GM12878 (cell line): ENCODE measurements around the gene FOXI1. TPM values are rescaled to one million over a fixed set of nuclear protein-coding genes. Genes with fewer than 3 reads are reported as not detected.

ENCODE experiments used
- ATAC-seq: fragments of 200-7000 bp; cut with Tn5 transposase; 3 replicates; pipeline ENCODE4 v1.9.1; 2020; ENCODE audit warnings: mild to moderate bottlenecking, moderate library complexity
- BruUV-seq: library from RNA; stranded (reverse); fragments of 400-500 nt; replicated peaks from 2 replicates; lab custom pipeline; 2021; lab: Mats Ljungman, UMichigan
- CTCF ChIA-PET: fragments of 300-600 bp; sonication (Branson Sonifier 250); formaldehyde crosslinking; extraction: SDS; loops from one replicate; lab custom pipeline; 2021; ENCODE audit warnings: inconsistent platforms; lab: Yijun Ruan, JAX
- POLR2A ChIA-PET: fragments of 350-600 bp; formaldehyde crosslinking; extraction: SDS; loops from one replicate; lab custom pipeline; 2021; ENCODE audit warnings: inconsistent platforms; lab: Charles Lee
- RAD21 ChIA-PET: fragments of 300-600 bp; sonication (Branson Sonifier 250); formaldehyde crosslinking; loops from one replicate; lab custom pipeline; 2023; ENCODE audit warnings: antibody characterized with exemption; ENCODE audit not compliant: unreplicated experiment; lab: Charles Lee
- SMC1A ChIA-PET: fragments of 300-600 bp; sonication (Branson Sonifier 250); formaldehyde crosslinking; loops from one replicate; lab custom pipeline; 2023; ENCODE audit not compliant: unreplicated experiment, uncharacterized antibody; lab: Charles Lee
- DNase-seq: peaks from one replicate; pipeline ENCODE4 v3.0.0-alpha.2; 2011; ENCODE audit warnings: low read depth, low spot score
- FAIRE-seq: peaks from 3 replicates; lab custom pipeline; 2011; peaks lifted over from hg19 to GRCh38; lab: Jason Lieb, UNC
- H2AFZ ChIP-seq: 2 replicates; pipeline ENCODE4 v1.6.0; 2011; ENCODE audit warnings: low read depth, low read length, control low read depth; ENCODE audit not compliant: control insufficient read depth
- H3K27ac ChIP-seq: 2 replicates; pipeline ENCODE4 v1.5.1; 2011; ENCODE audit warnings: control low read depth; ENCODE audit not compliant: control insufficient read depth, insufficient read depth
- H3K27me3 ChIP-seq, 2 experiments: replicated peaks in 1 of 2; 2 replicates each; pipeline versions ENCODE4 v1.6.0 to v1.6.1; 2011; ENCODE audit warnings: low read length in 1 of 2; ENCODE audit not compliant: control insufficient read depth in 2 of 2, insufficient read depth in 2 of 2
- H3K36me3 ChIP-seq, 2 experiments: 2 replicates each; pipeline ENCODE4 v1.5.1; 2011; ENCODE audit warnings: low read length in 1 of 2; ENCODE audit not compliant: control insufficient read depth in 2 of 2, insufficient read depth in 2 of 2
- H3K4me1 ChIP-seq: 2 replicates; pipeline ENCODE4 v1.6.1; 2011; ENCODE audit warnings: mild to moderate bottlenecking, low read length, moderate library complexity, mixed read lengths; ENCODE audit not compliant: control insufficient read depth, insufficient read depth
- H3K4me2 ChIP-seq: 2 replicates; pipeline ENCODE4 v1.6.0; 2011; ENCODE audit warnings: control low read depth; ENCODE audit not compliant: control insufficient read depth, insufficient read depth
- H3K4me3 ChIP-seq: fragments of 200-600 bp; sonication (generic); 2 replicates; pipeline ENCODE4 v1.5.1; 2016
- H3K79me2 ChIP-seq: 2 replicates; pipeline ENCODE4 v1.6.0; 2011; ENCODE audit warnings: low read length; ENCODE audit not compliant: control insufficient read depth, insufficient read depth
- H3K9ac ChIP-seq: 2 replicates; pipeline ENCODE4 v1.8.0; 2011; ENCODE audit warnings: low read length, control low read depth, mixed read lengths; ENCODE audit not compliant: control insufficient read depth, insufficient read depth
- H3K9me3 ChIP-seq: replicated peaks from 3 replicates; pipeline ENCODE4 v1.5.1; 2011; ENCODE audit warnings: mild to moderate bottlenecking, low read length; ENCODE audit not compliant: control insufficient read depth, insufficient read depth
- H4K20me1 ChIP-seq: 2 replicates; pipeline ENCODE4 v1.6.0; 2011; ENCODE audit not compliant: control insufficient read depth, insufficient read depth
- ATF3 ChIP-seq: IDR thresholded peaks from 2 replicates; pipeline ENCODE4 v1.6.1; 2011; ENCODE audit warnings: low read depth, mild to moderate bottlenecking, low read length, moderate library complexity, borderline replicate concordance; ENCODE audit errors: extremely low read depth
- CHD1 ChIP-seq: IDR thresholded peaks from 2 replicates; pipeline ENCODE4 v1.6.1; 2012; ENCODE audit warnings: low read depth, low read length, improper control_type of control experiment
- CTCF ChIP-seq, 3 experiments: IDR thresholded peaks in 2 of 3; conservative IDR thresholded peaks in 1 of 3; 2 replicates each; pipeline ENCODE4 v1.5.1; 2011; ENCODE audit warnings: low read depth in 3 of 3, low read length in 3 of 3, mild to moderate bottlenecking in 3 of 3, control low read depth in 2 of 3, moderate library complexity in 2 of 3, inconsistent platforms in 1 of 3, mixed read lengths in 1 of 3; ENCODE audit not compliant: control insufficient read depth in 2 of 3, insufficient read depth in 1 of 3; ENCODE audit errors: extremely low read depth in 1 of 3
- ETV6 ChIP-seq, 2 experiments: fragments of 450-650 bp in 1 of 2; IDR thresholded peaks in 1 of 2; conservative IDR thresholded peaks in 1 of 2; 2 replicates each; pipeline ENCODE4 v1.6.1; 2014; ENCODE audit warnings: antibody characterized with exemption in 1 of 2, borderline replicate concordance in 1 of 2, low read depth in 1 of 2, mild to moderate bottlenecking in 1 of 2, moderate library complexity in 1 of 2
- IRF4 ChIP-seq: IDR thresholded peaks from 2 replicates; pipeline ENCODE4 v1.6.1; 2011; ENCODE audit warnings: low read depth, low read length
- NFXL1 ChIP-seq: fragments of 450-650 bp; IDR thresholded peaks from 2 replicates; pipeline ENCODE4 v1.6.1; 2017; ENCODE audit warnings: antibody characterized with exemption, mild to moderate bottlenecking, borderline replicate concordance
- RBBP5 ChIP-seq: fragments of 200-600 bp; sonication (generic); conservative IDR thresholded peaks from 2 replicates; pipeline ENCODE4 v1.6.1; 2016
- ZNF217 ChIP-seq: fragments of 450-650 bp; IDR thresholded peaks from 2 replicates; pipeline ENCODE4 v1.6.1; 2017; ENCODE audit warnings: antibody characterized with exemption, mild to moderate bottlenecking
- WGBS: methylation state at CpG from one replicate; pipeline ENCODE4 v1.1.6; 2016; ENCODE audit warnings: low lambda C conversion rate; ENCODE audit not compliant: insufficient replicate concordance, insufficient coverage; ENCODE audit errors: missing lambda C conversion rate; 5-methylcytosine and 5-hydroxymethylcytosine counted together
- in situ Hi-C: fragments of 300-500 bp; cut with MboI; formaldehyde crosslinking; loops from 9 replicates; pipeline ENCODE4 v1.14.3; 2018; ENCODE audit warnings: mixed read lengths
- intact Hi-C: fragments of 100-400 bp; cut with micrococcal nuclease; formaldehyde crosslinking; loops from one replicate; pipeline ENCODE4 v1.14.2; 2022; ENCODE audit not compliant: unreplicated experiment
- polyA plus RNA-seq, 11 experiments: library from polyadenylated mRNA; depleted of rRNA in 4 of 11; unstranded in 6 of 11; stranded (reverse) in 5 of 11; fragments of >200 nt; fragmentation: Nextera tagmentation in 4 of 11; fragmentation: Illumina TruSeq in 1 of 11; extraction: Ambion mirVana in 4 of 11; extraction: Trizol in 1 of 11; gene quantifications; 1 replicate in 1 of 11; 2 replicates in 10 of 11; pipeline versions ENCODE4 v1.2.1 to v1.2.3, GENCODE V29; 2011 to 2016; ENCODE audit warnings: inconsistent platforms in 2 of 11, missing spikeins in 2 of 11, low read depth in 1 of 11
- total RNA-seq, 4 experiments: library from RNA; depleted of rRNA in 3 of 4; stranded (reverse); fragments of >200 nt in 3 of 4; fragmentation: Illumina TruSeq in 1 of 4; extraction: Trizol in 1 of 4; gene quantifications; 2 replicates each; pipeline versions ENCODE4 v1.2.1 to v1.2.3, GENCODE V29; 2013 to 2021

The FOXI1 gene
- total and polyA plus RNA-seq, 10 of the 15 experiments (the other 5 are each of a cell fraction or from before 2014, with no cell fraction given): not detected

GRCh38 chr5:170078458-170078857 is 27.2 kb upstream of the FOXI1 start:
- no TSS peak for BruUV-seq
- Histone ChIP-seq H2AFZ (no peak overlapping the region), H3K4me2 (no peak overlapping the region), H3K27me3 (no peaks in the 10 kb centered on the region), H3K9me3 (no peaks in the 10 kb centered on the region), H4K20me1 (no peaks in the 10 kb centered on the region), H3K36me3 (peaks cover 44 to 56% of the 10 kb centered on the region in 2 experiments; a peak in 3 of 4 replicates), H3K9ac (no peak overlapping the region), H3K4me1 (no peaks in the 10 kb centered on the region), H3K4me3 (no peak overlapping the region), H3K79me2 (no peaks in the 10 kb centered on the region), H3K27ac (no peak overlapping the region)
- intact Hi-C loops: loop anchor here (10.0 kb wide), 1 partner anchor 374 kb away; no protein-coding TSS in a partner anchor
- ChIA-PET POLR2A (no interaction called here), RAD21 (no interaction called here), SMC1A (no interaction called here), CTCF (no interaction called here)
- ATAC-seq: no peak
- WGBS: 54% methylated on average over 3 of the region's 3 CpGs
- FAIRE-seq: no peak
- TF ChIP-seq ETV6 (conservative IDR thresholded peaks at IDR 0.05 in 1 of 2, IDR thresholded peaks at IDR 0.05 in 1 of 2; ENCODE audit: borderline replicate concordance in 1 of 2, low read depth in 1 of 2): no peak
- no peak for TF ChIP-seq CHD1
- TF ChIP-seq IRF4: no peak
- TF ChIP-seq ZNF217: no peak
- no peak for TF ChIP-seq ATF3
- no peak for TF ChIP-seq CTCF (IDR thresholded peaks at IDR 0.05 in 2 of 3, conservative IDR thresholded peaks at IDR 0.05 in 1 of 3; ENCODE audit: control insufficient read depth in 2 of 3, extremely low read depth in 1 of 3, insufficient read depth in 1 of 3, low read depth in 3 of 3, low read length in 3 of 3)
- no peak for TF ChIP-seq NFXL1
- no peak for TF ChIP-seq RBBP5
- in situ Hi-C loops: no loop called here
- DNase-seq: no peak
